Smooth muscle cell (in vitro differentiated cells): Measurements from ENCODE around the gene CLMN. TPM values are rescaled to one million over a fixed set of nuclear protein-coding genes. Genes with fewer than 3 reads are reported as not detected.
A peak's percentile ranks its signal among the peaks of the same experiment; 100 is the strongest.

Source experiments
- DNase-seq: peaks from one replicate; lab custom pipeline; 2025; ENCODE audit not compliant: unreplicated experiment; lab: John Stamatoyannopoulos, UW
- H2AFZ ChIP-seq: fragments of 200-600 bp; sonication (generic); 2 replicates; pipeline ENCODE4 v1.6.0; 2016; ENCODE audit warnings: antibody characterized with exemption, low read depth, mild to moderate bottlenecking
- H3F3A ChIP-seq: fragments of 200-600 bp; sonication (generic); 2 replicates; pipeline ENCODE4 v1.6.0; 2017; ENCODE audit warnings: antibody characterized with exemption, low read depth
- H3K27ac ChIP-seq: fragments of 200-600 bp; sonication (generic); 2 replicates; pipeline ENCODE4 v1.5.1; 2016; ENCODE audit warnings: low read depth, mild to moderate bottlenecking
- H3K27me3 ChIP-seq: fragments of 200-600 bp; sonication (generic); 2 replicates; pipeline ENCODE4 v1.6.1; 2016; ENCODE audit warnings: low read depth, mild to moderate bottlenecking
- H3K36me3 ChIP-seq: fragments of 200-600 bp; sonication (generic); 2 replicates; pipeline ENCODE4 v1.5.1; 2016; ENCODE audit warnings: low read depth
- H3K4me1 ChIP-seq: fragments of 200-600 bp; sonication (generic); 2 replicates; pipeline ENCODE4 v1.5.1; 2016; ENCODE audit warnings: low read depth
- H3K4me2 ChIP-seq: fragments of 200-600 bp; sonication (generic); 2 replicates; pipeline ENCODE4 v1.6.0; 2016; ENCODE audit warnings: mild to moderate bottlenecking
- H3K4me3 ChIP-seq: fragments of 200-600 bp; sonication (generic); 2 replicates; pipeline ENCODE4 v1.5.1; 2016; ENCODE audit warnings: mild to moderate bottlenecking
- H3K79me2 ChIP-seq: fragments of 200-600 bp; sonication (generic); 2 replicates; pipeline ENCODE4 v1.6.0; 2016; ENCODE audit warnings: low read depth, mild to moderate bottlenecking
- H3K9ac ChIP-seq: fragments of 200-600 bp; sonication (generic); 2 replicates; pipeline ENCODE4 v1.6.0; 2016; ENCODE audit warnings: low read depth
- H3K9me3 ChIP-seq: fragments of 200-600 bp; sonication (generic); replicated peaks from 2 replicates; pipeline ENCODE4 v1.5.1; 2016; ENCODE audit warnings: low read depth
- H4K20me1 ChIP-seq: fragments of 200-600 bp; sonication (generic); 2 replicates; pipeline ENCODE4 v1.6.0; 2016; ENCODE audit warnings: low read depth
- CTCF ChIP-seq: fragments of 200-600 bp; sonication (generic); IDR thresholded peaks from 2 replicates; pipeline ENCODE4 v1.5.1; 2017; ENCODE audit warnings: borderline replicate concordance, mild to moderate bottlenecking, antibody characterized with exemption; ENCODE audit not compliant: insufficient read depth, poor library complexity, severe bottlenecking
- WGBS: methylation state at CpG from one replicate; pipeline ENCODE4 v1.1.7; 2016; ENCODE audit warnings: low lambda C conversion rate; 5-methylcytosine and 5-hydroxymethylcytosine counted together
- polyA plus RNA-seq: library from polyadenylated mRNA; unstranded; fragments of >200 nt; fragmentation: Nextera tagmentation; extraction: Ambion mirVana; gene quantifications from 2 replicates; pipeline ENCODE4 v1.2.1, GENCODE V29; 2016
- total RNA-seq: library from RNA; depleted of rRNA; stranded (reverse); fragments of >200 nt; gene quantifications from 2 replicates; pipeline ENCODE4 v1.2.3, GENCODE V29; 2014

Gene CLMN
- total and polyA plus RNA-seq, 2 experiments from 2014 or later, result 1.3 to 3.5 TPM

GRCh38 chr14:95196826-95197545, 122.7 kb downstream of the CLMN start:
- no peak overlapping the region for H3K27ac ChIP-seq
- H3K4me1 ChIP-seq, result no peaks in the 10 kb centered on the region
- H3F3A ChIP-seq, result no peaks in the 10 kb centered on the region
- H3K36me3 ChIP-seq, result no peaks in the 10 kb centered on the region
- no peak for TF ChIP-seq CTCF
- WGBS, result 94% methylated on average over 2 of the region's 2 CpGs
- H3K79me2 ChIP-seq, result no peaks in the 10 kb centered on the region
- H3K9ac ChIP-seq, result no peak overlapping the region
- H3K27me3 ChIP-seq, result peaks cover 4% of the 10 kb centered on the region
- H2AFZ ChIP-seq, result no peak overlapping the region
- no peak overlapping the region for H3K4me2 ChIP-seq
- no peak for DNase-seq
- H3K4me3 ChIP-seq, result no peak overlapping the region
- H4K20me1 ChIP-seq, result no peaks in the 10 kb centered on the region
- no peaks in the 10 kb centered on the region for H3K9me3 ChIP-seq

DNA sequence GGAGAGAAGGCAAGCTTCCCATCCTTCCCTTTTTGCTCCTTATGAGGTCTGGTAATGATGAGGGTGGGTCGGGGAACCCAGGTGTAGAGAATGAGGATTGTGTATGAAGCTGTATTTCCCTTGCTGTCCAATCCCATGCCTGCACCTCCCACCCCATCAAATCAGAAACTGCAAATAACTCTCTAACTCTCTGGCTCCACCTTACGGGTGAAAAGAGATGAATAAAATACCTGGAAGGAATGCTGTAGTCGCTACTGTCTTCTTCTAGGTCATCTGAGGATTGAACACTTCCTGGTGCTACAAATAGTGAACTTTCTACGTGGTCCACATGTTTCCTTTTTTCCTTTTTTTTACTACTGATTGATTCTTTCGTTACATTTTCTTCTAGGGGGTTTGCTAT, 123.4 kb downstream of the CLMN start:
- H4K20me1 ChIP-seq, result no peaks in the 10 kb centered on the region
- no peaks in the 10 kb centered on the region for H3K36me3 ChIP-seq
- no peak overlapping the region for H3K9ac ChIP-seq
- no peaks in the 10 kb centered on the region for H3K79me2 ChIP-seq
- H3F3A ChIP-seq, result no peaks in the 10 kb centered on the region
- H3K27me3 ChIP-seq, result peaks cover 4% of the 10 kb centered on the region
- H3K9me3 ChIP-seq, result no peaks in the 10 kb centered on the region
- no peak overlapping the region for H2AFZ ChIP-seq
- H3K4me3 ChIP-seq, result no peak overlapping the region
- 81% methylated on average over 5 of the region's 5 CpGs for WGBS
- H3K27ac ChIP-seq, result no peak overlapping the region
- no peak overlapping the region for H3K4me2 ChIP-seq
- TF ChIP-seq CTCF, result peak; percentile 16
- DNase-seq, result no peak
- no peaks in the 10 kb centered on the region for H3K4me1 ChIP-seq

GRCh38 chr14:95195031-95195430, 124.7 kb downstream of the CLMN start:
- Histone ChIP-seq H3K27ac (no peak overlapping the region), H3K4me2 (no peak overlapping the region), H3K27me3 (peaks cover 4% of the 10 kb centered on the region), H3K9ac (no peak overlapping the region), H3K4me1 (peaks cover 4% of the 10 kb centered on the region), H3K9me3 (no peaks in the 10 kb centered on the region), H3K79me2 (no peaks in the 10 kb centered on the region), H4K20me1 (no peaks in the 10 kb centered on the region), H3F3A (no peaks in the 10 kb centered on the region), H2AFZ (no peak overlapping the region), H3K4me3 (no peak overlapping the region), H3K36me3 (no peaks in the 10 kb centered on the region)
- 96% methylated on average over 6 of the region's 6 CpGs for WGBS
- TF ChIP-seq CTCF, result no peak
- DNase-seq, result no peak

GRCh38 chr14:95193081-95193480, 126.6 kb downstream of the CLMN start:
- H3K79me2 ChIP-seq, result no peaks in the 10 kb centered on the region
- H2AFZ ChIP-seq, result no peak overlapping the region
- H3K36me3 ChIP-seq, result no peaks in the 10 kb centered on the region
- no peak for DNase-seq
- no peak overlapping the region for H3K9ac ChIP-seq
- H3K4me3 ChIP-seq, result no peak overlapping the region
- H3K27me3 ChIP-seq, result no peaks in the 10 kb centered on the region
- no peak overlapping the region for H3K4me2 ChIP-seq
- no peaks in the 10 kb centered on the region for H4K20me1 ChIP-seq
- no peak for TF ChIP-seq CTCF
- no peaks in the 10 kb centered on the region for H3K9me3 ChIP-seq
- H3K27ac ChIP-seq, result no peak overlapping the region
- H3K4me1 ChIP-seq, result peaks cover 4% of the 10 kb centered on the region
- whole genome bisulfite sequencing, result 73% methylated on average over 6 of the region's 6 CpGs
- no peaks in the 10 kb centered on the region for H3F3A ChIP-seq
